Measurements from ENCODE around the gene TMEM178A. TPM values are rescaled to one million over a fixed set of nuclear protein-coding genes. Genes with fewer than 3 reads are reported as not detected.

TMEM178A gene
- total and polyA plus RNA-seq, 2 donors (not counting 1 experiment from before 2014, with no cell fraction given) = 0.69 to 0.99 TPM

GRCh38 chr2:39636306-39636705, 29.4 kb upstream of the TMEM178A start:
- DNase-seq = no peak
- ChIA-PET POLR2A (no interaction called here), CTCF (no interaction called here)
- 50% methylated on average over 1 of the region's 3 CpGs for WGBS (ENCODE audit: insufficient coverage)
- Histone ChIP-seq H3K4me1 (ENCODE audit: control insufficient read depth in 2 of 2, insufficient read depth in 2 of 2, low read length in 2 of 2) (no peaks in the 10 kb centered on the region), H3K4me3 (ENCODE audit: control extremely low read depth in 1 of 5, extremely low read depth in 1 of 5, insufficient read depth in 1 of 5, low read depth in 2 of 5, low read length in 4 of 5) (no peak overlapping the region), H3K9me3 (ENCODE audit: control extremely low read depth in 1 of 3, control insufficient read depth in 2 of 3, insufficient read depth in 1 of 3, low read length in 2 of 3) (no peaks in the 10 kb centered on the region), H3K27ac (ENCODE audit: low read length in 2 of 2) (no peak overlapping the region), H4K20me1 (ENCODE audit: control insufficient read depth, insufficient read depth, low read length, poor library complexity, severe bottlenecking) (no peaks in the 10 kb centered on the region), H3K9ac (ENCODE audit: low read length) (no peak overlapping the region), H2AFZ (ENCODE audit: insufficient read depth, low read depth, low read length, poor library complexity, severe bottlenecking) (no peak overlapping the region), H3K79me2 (ENCODE audit: control insufficient read depth, insufficient read depth, low read length) (no peaks in the 10 kb centered on the region), H3K36me3 (replicated peaks in 1 of 2; ENCODE audit: control extremely low read depth in 1 of 2, control insufficient read depth in 1 of 2, extremely low read depth in 1 of 2, insufficient read depth in 2 of 2, low read length in 1 of 2) (no peaks in the 10 kb centered on the region), H3K27me3 (replicated peaks in 1 of 4; ENCODE audit: control extremely low read depth in 1 of 4, control insufficient read depth in 3 of 4, insufficient read depth in 4 of 4, low read length in 3 of 4) (no peaks in the 10 kb centered on the region), H3K4me2 (replicated peaks; ENCODE audit: low read depth, low read length, poor library complexity, severe bottlenecking) (no peak overlapping the region)
- Mint-ChIP-seq H3K27ac (no peak overlapping the region), H3K4me1 (no peaks in the 10 kb centered on the region), H3K27me3 (peaks cover 21% of the 10 kb centered on the region), H3K9me3 (ENCODE audit: insufficient read depth) (no peaks in the 10 kb centered on the region), H3K4me3 (no peak overlapping the region)
- TF ChIP-seq EZH2 (IDR thresholded peaks at IDR 0.05; ENCODE audit: borderline replicate concordance, insufficient read depth, low read depth, low read length, poor library complexity, severe bottlenecking) (no peak), CTCF (IDR thresholded peaks at IDR 0.05) (no peak)
- intact Hi-C loops (cut with micrococcal nuclease) = no loop called here
- ATAC-seq (ENCODE audit: low read depth) = no peak

GRCh38 chr2:39638581-39638980, 27.1 kb upstream of the TMEM178A start:
- H3K9ac ChIP-seq (ENCODE audit: low read length) = no peak overlapping the region
- H3K9me3 ChIP-seq (ENCODE audit: control extremely low read depth in 1 of 3, control insufficient read depth in 2 of 3, insufficient read depth in 1 of 3, low read length in 2 of 3) = no peaks in the 10 kb centered on the region
- H4K20me1 ChIP-seq (ENCODE audit: control insufficient read depth, insufficient read depth, low read length, poor library complexity, severe bottlenecking) = no peaks in the 10 kb centered on the region
- no peak for DNase-seq
- intact Hi-C loops (cut with micrococcal nuclease) = no loop called here
- Mint-ChIP-seq H3K9me3 (ENCODE audit: insufficient read depth) (no peaks in the 10 kb centered on the region), H3K27me3 (peaks cover 26% of the 10 kb centered on the region), H3K4me1 (no peaks in the 10 kb centered on the region), H3K27ac (no peak overlapping the region), H3K4me3 (no peak overlapping the region)
- ChIA-PET POLR2A (no interaction called here), CTCF (no interaction called here)
- no peak overlapping the region for H2AFZ ChIP-seq (ENCODE audit: insufficient read depth, low read depth, low read length, poor library complexity, severe bottlenecking)
- no peaks in the 10 kb centered on the region for H3K79me2 ChIP-seq (ENCODE audit: control insufficient read depth, insufficient read depth, low read length)
- no peak for ATAC-seq (ENCODE audit: low read depth)
- no peaks in the 10 kb centered on the region for H3K4me1 ChIP-seq (ENCODE audit: control insufficient read depth in 2 of 2, insufficient read depth in 2 of 2, low read length in 2 of 2)
- H3K4me3 ChIP-seq (ENCODE audit: control extremely low read depth in 1 of 5, extremely low read depth in 1 of 5, insufficient read depth in 1 of 5, low read depth in 2 of 5, low read length in 4 of 5) = no peak overlapping the region
- H3K27me3 ChIP-seq (replicated peaks in 1 of 4; ENCODE audit: control extremely low read depth in 1 of 4, control insufficient read depth in 3 of 4, insufficient read depth in 4 of 4, low read length in 3 of 4) = no peaks in the 10 kb centered on the region
- 100% methylated on average over 1 of the region's 3 CpGs for WGBS (ENCODE audit: insufficient coverage)
- H3K27ac ChIP-seq (ENCODE audit: low read length in 2 of 2) = no peak overlapping the region
- no peak overlapping the region for H3K4me2 ChIP-seq (replicated peaks; ENCODE audit: low read depth, low read length, poor library complexity, severe bottlenecking)
- H3K36me3 ChIP-seq (replicated peaks in 1 of 2; ENCODE audit: control extremely low read depth in 1 of 2, control insufficient read depth in 1 of 2, extremely low read depth in 1 of 2, insufficient read depth in 2 of 2, low read length in 1 of 2) = no peaks in the 10 kb centered on the region
- TF ChIP-seq EZH2 (IDR thresholded peaks at IDR 0.05; ENCODE audit: borderline replicate concordance, insufficient read depth, low read depth, low read length, poor library complexity, severe bottlenecking) (no peak), CTCF (IDR thresholded peaks at IDR 0.05) (no peak)

All from B cell (primary cell).